HG03354 (cell line): ENCODE results near the gene RAMACL.

ENCODE experiments used
- ATAC-seq: cut with Tn5 transposase; IDR thresholded peaks from one replicate; pipeline ENCODE4 v1.9.1; 2021; ENCODE audit warnings: mild to moderate bottlenecking; ENCODE audit not compliant: unreplicated experiment, poor library complexity, severe bottlenecking

Gene RAMACL

GRCh38 chr6:166581091-166581511 is 5.4 kb downstream of the RAMACL start:
- no peak for ATAC-seq

DNA sequence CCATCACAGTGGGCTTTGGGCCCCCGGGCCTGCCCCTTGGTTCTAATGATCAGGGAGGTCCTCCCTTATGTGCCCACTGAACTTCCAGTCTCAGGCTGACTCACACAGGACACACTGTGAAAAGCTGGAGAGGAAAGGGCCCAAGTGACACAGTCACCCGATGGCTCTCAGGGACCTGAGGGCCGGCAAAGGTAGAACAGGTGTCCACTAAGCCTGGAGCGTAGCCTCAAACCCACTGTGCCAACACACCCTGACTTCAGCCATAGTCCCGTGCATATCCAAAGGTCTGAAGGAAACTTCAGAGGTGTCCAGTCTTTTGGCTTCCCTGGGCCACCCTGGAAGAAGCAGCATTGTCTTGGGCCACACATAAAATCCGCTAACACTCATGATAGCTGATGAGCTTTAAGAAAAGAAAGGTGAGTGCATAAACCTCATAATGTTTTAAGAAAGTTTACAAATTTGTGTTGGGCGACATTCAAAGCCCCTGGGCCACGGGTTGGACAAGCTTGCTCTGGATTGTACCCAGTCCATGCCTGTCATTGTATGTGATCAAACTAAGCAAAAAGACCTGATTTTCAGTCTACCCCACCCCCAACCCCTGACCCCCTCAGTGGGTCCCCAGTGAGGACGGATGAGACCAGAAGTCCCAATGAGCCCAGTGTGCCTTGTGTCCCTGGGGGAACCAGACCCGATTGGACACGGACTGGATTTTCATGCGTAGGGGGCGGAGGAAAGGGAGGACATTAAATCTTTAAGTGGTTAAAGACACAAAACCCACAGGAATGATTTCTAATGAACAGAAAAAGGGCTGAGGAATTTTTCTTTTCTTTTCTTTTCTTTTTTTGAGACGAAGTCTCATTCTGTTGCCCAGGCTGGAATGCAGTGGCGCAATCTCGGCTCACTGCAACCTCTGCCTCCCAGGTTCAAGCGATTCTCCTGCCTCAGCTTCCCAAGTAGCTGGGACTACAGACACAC is 6.1 kb downstream of the RAMACL start:
- no peak for ATAC-seq

GRCh38 chr6:166579237-166579850 is 7.1 kb downstream of the RAMACL start:
- ATAC-seq = no peak

DNA sequence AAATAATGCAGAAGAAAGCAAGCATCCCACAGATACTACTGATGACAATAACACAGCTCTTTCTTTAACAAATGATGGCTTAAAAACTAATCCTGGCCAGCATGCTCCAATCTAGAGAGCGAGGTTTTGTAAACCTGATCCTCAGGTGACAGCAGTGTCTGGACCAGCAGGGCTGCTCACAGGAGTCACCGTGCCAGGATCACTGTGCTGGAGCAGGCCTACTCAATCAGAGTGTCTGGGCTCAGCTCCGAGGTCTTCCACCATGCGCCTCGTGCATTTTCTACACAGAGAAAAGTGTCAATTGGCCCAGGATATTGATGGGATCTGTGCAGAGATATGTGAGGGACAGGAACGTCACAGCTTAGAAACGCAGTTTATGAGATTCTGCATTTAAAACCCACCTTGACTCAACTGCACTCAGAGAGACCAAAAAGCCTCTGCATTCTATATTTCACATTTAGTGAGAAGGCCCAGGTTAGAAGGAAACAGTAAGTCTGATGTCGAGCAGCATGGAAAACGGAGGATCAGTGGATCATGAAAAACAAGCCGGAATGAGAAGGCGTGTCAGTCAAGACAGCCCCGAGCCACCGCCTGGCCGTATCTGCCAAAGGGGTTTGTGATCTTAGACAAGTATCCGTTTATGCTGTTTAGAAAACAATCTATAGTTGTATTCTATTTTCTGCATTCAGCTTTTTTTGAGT is 7.8 kb downstream of the RAMACL start:
- no peak for ATAC-seq

DNA sequence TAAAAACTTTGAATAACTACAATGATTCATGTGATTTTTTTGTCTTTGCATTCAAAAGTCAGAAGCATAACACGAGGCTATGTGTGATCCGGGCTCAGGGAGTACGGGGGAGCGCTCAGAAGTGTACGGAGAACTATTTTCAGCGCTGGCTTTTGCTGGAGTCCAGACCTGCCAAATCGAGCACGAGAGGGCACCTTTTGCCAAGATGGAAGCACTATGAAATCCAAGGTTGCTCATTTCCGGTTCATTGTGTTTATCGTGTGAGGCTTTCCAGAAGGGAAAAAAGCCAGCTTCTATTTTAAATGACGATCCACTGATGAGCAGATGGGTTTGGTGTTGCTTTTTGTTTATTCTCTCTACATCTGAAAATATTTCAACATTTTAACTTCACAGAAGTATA is 11.3 kb downstream of the RAMACL start:
- no peak for ATAC-seq

DNA sequence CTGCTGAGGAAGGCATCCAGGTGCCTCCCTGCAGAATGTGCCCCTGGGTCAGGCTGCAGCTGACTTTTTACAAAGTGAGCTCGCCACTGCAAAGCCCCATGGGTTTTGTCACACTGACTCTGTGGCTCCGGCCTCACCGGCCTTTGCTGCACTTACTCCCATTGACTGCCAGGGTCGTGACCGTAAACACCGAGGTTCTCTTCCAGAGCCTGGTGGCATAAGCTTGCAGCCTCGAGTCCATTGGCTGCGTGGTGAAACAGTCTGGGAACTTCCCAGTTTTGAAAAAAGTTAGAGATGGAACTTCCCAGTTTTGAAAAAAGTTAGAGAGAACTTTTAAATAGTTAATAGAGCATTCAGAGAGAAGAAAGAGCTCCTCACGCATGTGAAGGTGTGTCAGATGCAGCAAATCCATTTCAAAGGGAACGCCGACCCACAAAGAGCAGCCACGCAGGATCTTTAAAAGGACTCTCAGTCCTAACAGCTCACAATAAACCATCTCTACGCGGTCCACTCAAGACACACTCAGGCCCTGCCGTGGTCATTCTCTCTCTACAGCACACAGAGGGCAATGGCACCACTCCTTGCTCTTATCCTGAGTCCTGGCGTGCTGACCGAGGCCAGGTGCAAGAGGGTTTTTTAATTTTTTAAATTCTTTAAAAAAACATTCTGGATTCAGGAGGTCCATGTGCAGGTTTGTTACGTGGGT is 12.8 kb downstream of the RAMACL start:
- ATAC-seq = no peak

- no peak for ATAC-seq
Observed at GRCh38 chr6:166572370-166573261, 13.9 kb downstream of the RAMACL start.

GRCh38 chr6:166570929-166571713 is 15.4 kb downstream of the RAMACL start:
- no peak for ATAC-seq

- no peak for ATAC-seq
Observed at GRCh38 chr6:166569206-166569605, 17.3 kb downstream of the RAMACL start.

- no peak for ATAC-seq
Observed at GRCh38 chr6:166567813-166568212, 18.7 kb downstream of the RAMACL start.

DNA sequence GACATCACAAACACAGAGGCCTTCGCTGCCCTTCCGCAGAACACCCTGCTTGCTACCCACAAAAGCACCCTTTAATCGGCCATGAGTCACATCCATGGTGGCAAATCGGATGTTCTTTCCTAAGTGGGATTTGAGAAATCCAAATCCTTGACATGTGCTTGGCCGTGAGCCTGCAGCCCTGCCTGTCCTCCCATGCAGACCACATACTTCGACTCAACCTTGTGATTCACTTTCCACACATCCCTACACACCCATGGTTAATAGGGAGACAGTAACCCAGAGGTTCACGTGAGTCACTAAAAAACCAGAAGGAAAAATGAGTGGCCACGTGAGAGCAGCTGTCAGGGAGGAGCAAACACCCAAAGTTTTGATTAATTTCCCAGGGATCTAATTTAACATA is 19.4 kb downstream of the RAMACL start:
- ATAC-seq = no peak

GRCh38 chr6:166566026-166567011 is 20.2 kb downstream of the RAMACL start:
- ATAC-seq = no peak

DNA sequence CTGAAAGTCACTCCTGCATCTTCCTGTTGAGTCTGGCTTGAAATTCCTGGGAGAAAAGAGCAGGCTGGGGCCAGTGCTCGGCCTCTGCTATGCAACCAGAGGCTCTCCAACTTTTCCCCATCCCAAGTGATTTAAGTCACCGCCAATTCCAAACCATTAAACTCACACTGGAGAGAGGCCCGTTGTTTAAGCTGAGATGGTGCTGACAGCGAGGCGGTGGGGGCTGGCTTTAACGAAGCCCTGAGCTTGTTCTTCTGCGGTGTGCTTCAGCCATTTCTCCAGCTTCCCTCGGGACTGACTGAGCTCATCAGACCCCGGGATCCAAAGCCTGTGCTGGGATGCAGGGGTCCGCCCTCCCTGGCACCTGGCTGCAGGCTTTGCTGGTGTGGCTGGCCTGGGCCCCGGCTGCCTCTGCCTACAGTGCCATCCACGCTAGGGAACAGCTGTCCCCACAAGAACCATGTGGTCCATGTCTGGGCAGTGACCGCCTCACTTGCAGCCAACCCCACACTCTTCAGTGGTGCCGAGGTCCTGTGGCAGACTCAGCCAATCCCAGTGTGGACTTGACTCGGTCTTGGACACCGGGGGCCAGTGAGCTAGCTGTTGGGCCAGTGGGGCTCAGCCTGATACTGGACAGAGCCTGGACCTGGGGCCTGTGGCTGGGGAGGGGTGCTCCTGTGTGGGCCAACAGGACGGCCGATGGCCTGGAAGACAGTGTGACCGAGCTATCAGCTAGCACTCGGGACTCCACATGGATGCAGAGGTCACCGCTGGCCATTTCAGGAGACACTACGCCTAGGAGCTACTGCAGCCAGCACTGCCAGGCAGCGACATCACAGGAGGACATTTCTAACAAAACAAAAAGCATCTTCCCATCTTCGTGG is 21.2 kb downstream of the RAMACL start:
- no peak for ATAC-seq

DNA sequence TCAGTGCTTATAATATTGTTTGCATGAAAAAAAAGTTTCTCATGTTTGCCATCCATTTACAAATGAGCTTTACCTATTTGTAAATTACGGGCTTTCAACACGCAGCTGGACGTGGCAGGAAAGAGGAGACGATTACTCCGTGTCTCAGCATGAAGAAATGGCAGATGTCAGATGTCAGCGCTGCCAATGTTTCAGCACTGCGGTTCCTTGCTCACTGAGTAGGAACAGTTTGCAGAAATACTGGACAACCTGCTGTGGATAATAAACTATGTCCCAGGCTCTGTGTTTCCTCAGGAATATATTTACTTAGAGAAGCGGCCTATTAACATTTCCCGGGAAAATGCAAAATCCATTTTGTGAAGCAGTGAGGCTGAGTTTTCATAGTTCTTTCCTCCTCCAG is 22.7 kb downstream of the RAMACL start:
- no peak for ATAC-seq

GRCh38 chr6:166563200-166563599 is 23.3 kb downstream of the RAMACL start:
- no peak for ATAC-seq

- no peak for ATAC-seq
Observed at GRCh38 chr6:166562726-166563125, 23.8 kb downstream of the RAMACL start.
